NCI-H1417 (cell line): ENCODE results near the gene PLBD2.
A peak's percentile ranks its signal among the peaks of the same experiment; 100 is the strongest.

Experiments used
- DNase-seq, 3 experiments: peaks; one replicate each; lab custom pipeline; 2025; lab: John Stamatoyannopoulos, UW

Gene PLBD2

GRCh38 chr12:113416091-113416754, 57.8 kb downstream of the PLBD2 start:
- DNase-seq = no peak

- DNase-seq = no peak
Observed at GRCh38 chr12:113418213-113418879, 60.0 kb downstream of the PLBD2 start.

DNA sequence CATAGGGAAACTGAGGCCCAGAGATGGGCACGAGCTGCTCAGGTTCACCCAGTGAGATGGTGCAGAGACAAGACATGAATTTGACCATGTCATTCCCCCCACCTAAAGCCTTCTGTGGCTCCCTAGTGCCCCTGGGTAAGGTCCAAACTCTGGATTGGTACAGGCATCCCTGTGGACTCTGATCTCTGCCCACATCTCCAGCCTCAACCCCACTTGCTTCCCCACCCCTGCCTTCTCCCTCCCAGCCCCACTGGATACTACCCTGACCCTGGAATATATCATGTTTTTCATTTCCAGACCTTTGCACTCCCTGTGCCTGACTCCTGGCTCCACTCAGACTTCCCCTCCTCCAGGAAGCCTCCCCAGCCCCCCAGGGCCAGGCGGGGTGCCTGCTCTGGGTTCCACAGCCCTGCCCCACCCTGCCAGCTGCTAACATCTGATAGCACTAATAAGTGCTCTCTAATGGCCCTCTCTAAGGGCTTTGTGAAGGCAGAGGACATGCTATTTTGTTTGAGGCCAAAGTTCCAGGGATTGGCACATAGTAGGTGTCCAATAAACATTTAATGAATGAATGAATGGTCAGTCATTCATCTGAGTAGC, 62.7 kb downstream of the PLBD2 start:
- peak in 1 of 3 experiments; percentile 21 for DNase-seq

DNA sequence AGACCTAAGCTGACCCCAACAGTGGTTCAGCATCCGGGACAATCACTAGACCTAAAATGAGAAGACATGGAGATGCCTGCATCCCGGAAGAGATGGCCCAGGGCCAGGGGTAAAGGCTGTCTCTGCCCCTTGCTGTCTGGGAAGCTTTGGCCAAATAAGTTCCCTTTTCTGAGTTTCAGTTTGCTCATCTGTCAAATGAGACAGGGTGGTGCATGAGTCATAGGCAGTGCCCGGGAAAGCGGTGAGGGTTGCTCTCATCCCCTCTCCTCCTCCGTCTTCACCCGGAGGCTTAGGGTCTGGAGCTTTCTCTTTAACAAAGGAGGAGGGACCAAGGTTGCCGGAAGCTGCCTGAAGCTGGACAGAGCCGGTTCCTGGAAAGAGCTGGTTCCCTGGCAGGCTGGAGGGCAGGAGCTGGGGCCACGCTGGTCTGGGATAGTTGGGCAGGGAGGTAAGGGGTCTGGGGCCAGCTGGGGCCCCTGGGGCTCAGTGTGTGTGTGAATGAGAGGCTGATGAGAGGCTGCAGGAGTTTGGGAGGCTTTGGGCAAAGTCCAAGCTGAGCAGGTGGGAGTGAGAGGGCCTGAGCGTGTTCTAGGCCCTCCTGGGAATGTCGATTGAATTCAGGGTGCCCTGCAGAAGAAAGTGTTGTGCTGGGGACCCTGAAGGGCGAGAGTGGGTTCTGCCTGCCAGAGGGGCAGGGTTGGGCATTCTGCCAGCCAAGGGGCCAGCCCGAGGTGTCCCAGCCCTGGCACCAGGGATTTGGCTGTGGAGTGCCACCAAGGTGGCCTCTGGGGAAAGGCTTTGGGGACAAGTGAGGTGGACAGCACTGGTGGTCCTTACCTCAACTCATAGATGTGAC, 63.9 kb downstream of the PLBD2 start, which contains the start of gene SDSL:
TSS of gene SDSL (plus strand) at position 351 of the 856 bp plus-strand sequence. CDS start 5,603 bp downstream, outside the sequence.
- DNase-seq = no peak

DNA sequence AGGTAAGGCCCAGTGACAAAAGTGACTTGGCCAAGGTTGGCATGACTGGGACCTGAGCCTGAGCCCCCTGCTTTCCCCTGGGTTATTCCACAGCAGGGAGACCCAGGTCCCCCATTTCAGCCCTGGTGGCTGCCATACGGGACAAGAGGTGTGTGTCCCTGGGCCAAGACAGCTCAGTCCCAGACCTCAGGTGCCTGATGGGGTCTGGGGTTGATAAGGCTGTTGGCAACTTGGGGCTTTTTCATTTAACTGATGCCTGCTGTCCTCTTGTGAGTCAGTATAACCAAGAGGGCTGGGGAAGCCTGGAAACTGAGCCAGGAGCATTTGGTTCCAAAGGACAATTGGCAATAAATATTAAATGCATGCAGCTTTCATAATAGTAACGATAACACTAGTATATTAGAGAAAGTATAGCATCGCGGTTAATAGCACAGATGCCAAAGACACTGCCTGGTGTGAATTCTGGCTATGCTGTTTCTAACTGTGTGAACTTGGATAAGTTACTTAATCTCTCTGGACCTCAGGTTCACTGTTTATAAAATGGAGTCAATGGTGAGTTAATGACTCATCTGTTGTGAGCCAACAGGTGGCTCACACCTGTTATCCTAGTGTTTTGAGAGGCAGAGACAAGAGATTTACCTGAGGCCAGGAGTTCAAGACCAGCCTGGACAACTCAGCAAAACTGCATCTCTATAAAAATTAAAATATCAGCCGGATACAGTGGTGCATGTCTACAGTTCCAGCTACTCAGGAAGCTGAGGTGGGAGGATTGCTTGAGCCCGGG, 64.7 kb downstream of the PLBD2 start:
- DNase-seq = no peak

DNA sequence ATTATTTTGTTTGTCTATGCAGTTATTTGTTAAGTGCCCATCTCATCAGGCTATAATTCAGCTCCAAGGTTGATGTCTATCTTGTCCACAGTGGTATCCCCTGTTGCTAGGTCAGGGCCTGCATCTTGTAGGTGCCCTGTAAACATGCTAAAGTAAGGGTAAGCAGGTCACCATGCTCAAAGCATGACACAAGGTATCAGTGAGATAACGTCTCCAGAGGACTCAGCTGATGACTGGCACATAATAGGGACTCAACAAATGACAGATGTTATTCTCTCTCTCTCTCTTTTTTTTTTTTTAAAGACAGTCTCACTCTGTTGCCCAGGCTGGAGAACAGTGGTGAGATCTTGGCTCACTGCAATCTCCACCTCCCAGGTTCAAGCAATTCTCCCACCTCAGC, 66.1 kb downstream of the PLBD2 start:
- no peak for DNase-seq

GRCh38 chr12:113424915-113425823, 66.8 kb downstream of the PLBD2 start:
- DNase-seq = peak in 1 of 3 experiments; percentile 52

- no peak for DNase-seq
Observed at GRCh38 chr12:113425960-113426453, 67.6 kb downstream of the PLBD2 start.

GRCh38 chr12:113427882-113428281, 69.5 kb downstream of the PLBD2 start:
- DNase-seq = no peak

DNA sequence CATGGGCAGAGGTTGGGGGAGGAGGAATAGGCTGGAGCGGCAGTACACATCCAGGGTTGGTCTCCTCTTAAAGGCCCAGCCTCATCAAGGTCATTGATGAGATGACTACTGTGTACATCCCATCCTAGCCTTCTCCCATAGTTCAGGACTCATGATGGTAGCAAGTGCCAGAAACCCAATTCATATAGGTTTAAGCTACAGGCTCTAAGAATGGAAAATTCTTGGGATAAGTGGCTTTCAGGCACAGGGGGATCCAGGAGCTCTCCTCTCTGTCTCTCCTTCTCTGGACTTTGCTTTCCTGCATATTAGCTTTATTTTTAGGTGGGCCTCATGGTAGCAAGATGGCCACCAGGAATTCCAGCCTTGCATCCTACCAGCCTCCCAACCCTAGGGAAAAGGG, 70.1 kb downstream of the PLBD2 start:
- no peak for DNase-seq

DNA sequence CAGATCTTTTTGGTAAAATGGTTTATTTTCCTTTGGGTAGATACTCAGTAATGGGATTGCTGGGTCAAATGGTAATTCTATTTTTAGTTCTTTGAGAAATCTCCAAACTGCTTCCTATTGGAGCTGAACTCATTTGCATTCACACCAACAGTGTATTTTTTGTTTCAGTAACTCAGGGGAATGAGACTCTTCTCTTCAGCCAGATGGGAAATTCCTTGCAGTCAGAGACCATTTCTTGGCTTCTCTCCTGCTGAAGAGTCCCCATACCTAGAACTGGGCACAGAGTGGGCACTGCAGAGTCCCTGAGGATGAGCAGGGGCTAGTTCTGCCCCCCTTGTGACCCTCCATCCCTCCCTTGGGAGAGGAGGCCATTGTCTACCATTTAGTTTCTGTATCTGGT, 74.6 kb downstream of the PLBD2 start:
- DNase-seq = no peak

DNA sequence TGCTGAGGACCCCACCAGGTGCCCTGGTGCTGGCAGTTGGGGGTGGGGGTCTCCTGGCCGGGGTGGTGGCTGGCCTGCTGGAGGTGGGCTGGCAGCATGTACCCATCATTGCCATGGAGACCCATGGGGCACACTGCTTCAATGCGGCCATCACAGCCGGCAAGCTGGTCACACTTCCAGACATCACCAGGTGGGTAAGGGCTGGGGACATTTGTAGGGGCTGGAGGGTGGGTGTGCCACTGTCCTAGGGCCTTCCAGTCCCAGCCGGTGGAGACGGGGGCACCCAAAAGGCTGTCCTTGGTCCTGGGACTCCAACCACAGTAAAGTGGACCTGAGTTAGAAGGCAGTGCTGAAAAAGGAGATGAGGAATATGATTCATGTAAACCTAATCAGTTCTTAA, 77.0 kb downstream of the PLBD2 start:
- DNase-seq = no peak

DNA sequence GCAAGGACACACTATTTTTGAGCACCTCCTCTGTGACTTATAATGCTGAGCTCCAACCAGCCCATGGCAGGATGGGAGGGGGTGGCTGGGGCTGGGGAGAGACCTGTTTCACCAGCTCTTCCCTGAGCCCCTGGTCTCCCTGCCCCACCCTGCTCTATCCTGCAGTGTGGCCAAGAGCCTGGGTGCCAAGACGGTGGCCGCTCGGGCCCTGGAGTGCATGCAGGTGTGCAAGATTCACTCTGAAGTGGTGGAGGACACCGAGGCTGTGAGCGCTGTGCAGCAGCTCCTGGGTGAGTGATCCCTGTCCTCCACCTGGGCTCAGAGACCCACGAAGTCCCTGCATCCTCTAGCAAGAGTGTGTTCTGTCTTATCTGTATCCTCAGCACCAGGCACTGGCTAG, 78.2 kb downstream of the PLBD2 start:
- no peak for DNase-seq

DNA sequence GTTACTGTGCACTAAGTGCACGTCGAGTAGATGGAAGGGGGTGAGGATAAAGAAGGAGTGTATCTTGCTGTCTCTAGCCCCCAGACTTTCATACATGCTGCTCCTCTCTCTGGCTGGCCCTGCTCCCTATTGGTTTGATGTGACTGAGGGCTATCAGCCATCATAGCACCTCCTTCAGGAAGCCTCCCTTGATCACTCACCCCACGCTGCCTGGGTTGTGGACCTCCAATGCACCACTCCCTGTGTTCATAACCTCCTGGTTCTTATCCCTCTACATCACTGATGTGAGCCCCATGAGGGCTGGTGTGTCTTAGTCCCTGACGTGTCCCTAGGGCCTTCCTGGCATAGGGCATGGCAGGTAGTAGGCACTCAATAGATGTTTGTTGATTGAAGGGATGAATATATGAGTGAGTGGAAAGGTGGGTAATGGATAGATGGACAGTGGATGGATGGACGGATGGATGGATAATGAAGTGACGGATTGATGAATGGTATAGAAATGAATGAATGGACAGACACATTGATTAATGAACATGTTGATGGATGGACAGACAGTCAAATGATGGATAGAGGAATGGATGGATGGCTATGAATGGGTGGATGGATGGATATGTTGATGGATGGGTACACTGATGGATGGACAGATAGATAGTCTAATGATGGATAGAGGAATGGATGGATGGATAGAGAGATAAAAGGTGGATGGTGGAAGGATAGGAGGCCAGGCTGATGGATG, 78.8 kb downstream of the PLBD2 start:
- no peak for DNase-seq

DNA sequence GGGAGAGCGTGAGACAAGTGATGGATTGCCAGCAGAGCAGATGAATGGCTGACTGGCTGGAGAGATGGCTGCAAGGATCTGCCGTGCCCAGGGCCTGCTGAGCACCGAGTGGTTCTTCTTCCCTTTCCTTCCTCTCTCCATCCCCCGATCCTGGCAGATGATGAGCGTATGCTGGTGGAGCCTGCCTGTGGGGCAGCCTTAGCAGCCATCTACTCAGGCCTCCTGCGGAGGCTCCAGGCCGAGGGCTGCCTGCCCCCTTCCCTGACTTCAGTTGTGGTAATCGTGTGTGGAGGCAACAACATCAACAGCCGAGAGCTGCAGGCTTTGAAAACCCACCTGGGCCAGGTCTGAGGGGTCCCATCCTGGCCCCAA, 79.3 kb downstream of the PLBD2 start:
- no peak for DNase-seq

DNA sequence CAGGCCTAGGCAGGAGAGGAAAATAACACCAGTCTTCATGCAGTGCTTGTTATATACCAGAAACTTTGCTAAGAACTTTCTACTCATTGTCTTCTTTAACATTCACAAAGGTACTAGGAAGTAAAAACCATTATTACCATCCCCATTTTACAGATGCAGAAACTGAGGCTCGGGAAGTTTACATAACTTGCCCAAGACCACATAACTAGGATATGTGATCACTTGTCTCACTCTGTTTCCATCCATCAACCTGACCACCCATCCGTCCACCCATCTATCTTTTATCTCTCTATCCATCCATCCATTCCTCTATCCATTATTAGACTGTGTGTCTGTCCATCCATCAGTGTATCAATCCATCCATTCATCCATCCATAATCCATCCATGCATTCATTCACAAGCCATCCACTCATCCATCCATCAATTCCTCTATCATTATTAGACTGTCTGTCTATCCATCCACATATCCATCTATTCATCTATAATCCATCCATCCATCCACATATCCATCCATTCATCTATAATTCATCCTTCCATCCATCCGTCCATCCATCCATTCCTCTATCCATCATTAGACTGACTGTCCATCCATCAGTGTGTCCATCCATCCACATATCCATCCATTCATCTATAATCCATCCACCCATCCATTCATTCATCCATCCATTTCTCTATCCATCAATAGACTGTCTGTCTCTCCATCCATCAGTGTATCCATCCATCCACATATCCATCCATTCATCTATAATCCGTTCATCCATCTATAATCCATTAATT, 80.3 kb downstream of the PLBD2 start:
- no peak for DNase-seq

DNA sequence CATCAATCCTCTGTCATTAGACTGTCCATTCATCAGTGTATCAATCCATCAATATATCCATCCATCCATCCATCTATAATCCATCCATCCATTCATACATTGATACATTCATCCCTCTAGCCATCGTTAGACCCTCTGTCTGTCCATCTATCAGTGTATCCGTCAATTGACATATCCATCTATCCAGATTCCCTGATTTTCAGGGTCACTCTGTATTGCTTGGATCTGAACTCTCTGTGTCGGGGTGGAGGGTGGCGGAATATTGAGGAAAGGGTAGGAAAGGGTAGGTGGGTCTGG, 80.9 kb downstream of the PLBD2 start:
- DNase-seq = no peak

DNA sequence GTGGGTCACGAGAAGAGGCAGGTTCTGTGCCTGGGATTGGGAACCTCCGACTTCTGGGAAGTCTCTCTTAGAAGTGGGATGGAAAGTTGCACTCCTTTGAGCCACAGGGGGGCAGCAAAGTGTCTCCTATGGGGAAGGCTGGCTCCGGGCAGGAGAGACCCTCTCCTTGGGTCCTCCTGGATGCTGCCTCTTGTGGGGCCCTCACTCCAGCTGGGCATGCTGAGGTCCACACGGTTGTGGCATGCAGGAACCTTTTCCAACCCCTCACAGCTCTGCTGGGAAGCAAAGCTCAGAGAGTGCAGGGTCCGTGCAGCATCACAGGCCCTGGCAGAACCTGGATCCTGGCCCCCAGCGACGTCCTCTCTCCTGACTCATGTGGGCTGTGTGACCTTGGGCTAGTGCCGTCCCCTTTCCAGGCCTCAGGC, 81.2 kb downstream of the PLBD2 start:
- peak; percentile 50 to 80 (median 60) for DNase-seq

DNA sequence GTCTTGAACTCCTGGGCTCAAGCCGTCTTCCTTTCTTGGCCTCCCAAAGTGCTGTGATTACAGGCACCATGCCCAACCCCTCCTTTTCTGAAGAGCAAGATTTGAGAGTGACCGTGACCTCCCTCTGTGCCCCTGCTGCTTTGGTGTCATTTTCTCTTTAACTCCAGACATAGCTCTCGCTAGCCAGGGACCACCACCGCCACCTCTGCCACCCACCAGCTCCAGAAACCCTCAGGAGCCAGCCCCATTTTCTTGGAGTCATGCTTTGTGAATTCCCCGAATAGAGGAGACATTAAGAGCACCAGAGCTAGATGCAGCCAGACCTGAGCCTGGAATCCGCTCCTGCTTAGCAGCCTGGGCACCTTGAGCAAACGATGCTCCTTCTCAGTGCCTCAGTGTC, 81.9 kb downstream of the PLBD2 start:
- no peak for DNase-seq
